ENCODE measurements around the gene GAB3. TPM values are rescaled to one million over a fixed set of nuclear protein-coding genes. Genes with fewer than 3 reads are reported as not detected.
A peak's percentile ranks its signal among the peaks of the same experiment; 100 is the strongest.

The GAB3 gene
- polyA plus RNA-seq, 3 donors = 6.2 to 44.0 (median 9.5) TPM

GRCh38 chrX:154731184-154731583 lies 19.7 kb downstream of the GAB3 start:
- Mint-ChIP-seq H3K27me3 (ENCODE audit: low read depth in 3 of 3) (peaks cover 0 to 2% (median 0%) of the 10 kb centered on the region in 3 donors), H3K27ac (peak overlapping the region in 6 of 7 donors; percentile 37 to 96 (median 88)), H3K4me1 (peaks cover 98% of the 10 kb centered on the region), H3K9me3 (peaks cover 0 to 3% (median 0%) of the 10 kb centered on the region in 7 donors), H3K36me3 (peaks cover 5 to 12% of the 10 kb centered on the region in 2 donors), H3K4me3 (no peak overlapping the region)
- TF ChIP-seq CTCF (IDR thresholded peaks at IDR 0.05) = no peak
- Histone ChIP-seq H3K4me1 (ENCODE audit: control insufficient read depth in 1 of 2, insufficient read depth in 2 of 2, low read length in 2 of 2) (peaks cover 99 to 100% of the 10 kb centered on the region in 2 donors), H3K9me3 (replicated peaks in 1 of 2; ENCODE audit: control insufficient read depth in 1 of 2, insufficient read depth in 1 of 2, low read length in 2 of 2) (no peaks in the 10 kb centered on the region), H2AFZ (ENCODE audit: insufficient read depth, low read depth, low read length, poor library complexity, severe bottlenecking) (no peak overlapping the region), H3K4me3 (replicated peaks in 1 of 3; ENCODE audit: low read depth in 2 of 3, low read length in 3 of 3) (peak overlapping the region in 1 of 3 experiments; percentile 28), H3K27ac (ENCODE audit: low read depth in 1 of 2, low read length in 2 of 2) (peak overlapping the region in 1 of 2 donors; percentile 83), H3K79me2 (ENCODE audit: insufficient read depth, low read length) (peaks cover 86% of the 10 kb centered on the region), H3K9ac (ENCODE audit: insufficient read depth, low read length, poor library complexity, severe bottlenecking) (no peak overlapping the region), H3K36me3 (replicated peaks in 1 of 2; ENCODE audit: control insufficient read depth in 1 of 2, insufficient read depth in 2 of 2, low read length in 2 of 2) (no peaks in the 10 kb centered on the region), H4K20me1 (ENCODE audit: insufficient read depth, low read length) (no peaks in the 10 kb centered on the region), H3K27me3 (ENCODE audit: control insufficient read depth in 2 of 2, insufficient read depth in 2 of 2, low read length in 2 of 2) (no peaks in the 10 kb centered on the region), H3K4me2 (replicated peaks; ENCODE audit: extremely low read depth, low read length, poor library complexity, severe bottlenecking) (no peak overlapping the region)
- intact Hi-C loops (cut with micrococcal nuclease) = no loop called here
- DNase-seq = peak in 2 of 3 donors; percentile 28 to 31
- WGBS (ENCODE audit: insufficient coverage) = 100% methylated on average over 1 of the region's 5 CpGs

- Histone ChIP-seq H3K27ac (ENCODE audit: low read depth in 1 of 2, low read length in 2 of 2) (peak overlapping the region; percentile 53 to 83), H3K9ac (ENCODE audit: insufficient read depth, low read length, poor library complexity, severe bottlenecking) (no peak overlapping the region), H3K79me2 (ENCODE audit: insufficient read depth, low read length) (peaks cover 86% of the 10 kb centered on the region), H3K27me3 (ENCODE audit: control insufficient read depth in 2 of 2, insufficient read depth in 2 of 2, low read length in 2 of 2) (no peaks in the 10 kb centered on the region), H3K4me3 (replicated peaks in 1 of 3; ENCODE audit: low read depth in 2 of 3, low read length in 3 of 3) (peak overlapping the region in 1 of 3 experiments; percentile 28), H3K36me3 (replicated peaks in 1 of 2; ENCODE audit: control insufficient read depth in 1 of 2, insufficient read depth in 2 of 2, low read length in 2 of 2) (no peaks in the 10 kb centered on the region), H3K9me3 (replicated peaks in 1 of 2; ENCODE audit: control insufficient read depth in 1 of 2, insufficient read depth in 1 of 2, low read length in 2 of 2) (no peaks in the 10 kb centered on the region), H2AFZ (ENCODE audit: insufficient read depth, low read depth, low read length, poor library complexity, severe bottlenecking) (no peak overlapping the region), H3K4me2 (replicated peaks; ENCODE audit: extremely low read depth, low read length, poor library complexity, severe bottlenecking) (no peak overlapping the region), H3K4me1 (ENCODE audit: control insufficient read depth in 1 of 2, insufficient read depth in 2 of 2, low read length in 2 of 2) (peaks cover 97 to 100% of the 10 kb centered on the region in 2 donors), H4K20me1 (ENCODE audit: insufficient read depth, low read length) (no peaks in the 10 kb centered on the region)
- no peak for TF ChIP-seq CTCF (IDR thresholded peaks at IDR 0.05)
- H3K27me3 Mint-ChIP-seq (ENCODE audit: low read depth in 3 of 3) = no peaks in the 10 kb centered on the region
- no CpG with 5 or more reads among the region's 6 CpGs for WGBS (ENCODE audit: insufficient coverage)
- no peak for DNase-seq
- H3K9me3 Mint-ChIP-seq = peaks cover 0 to 3% (median 0%) of the 10 kb centered on the region in 7 donors
- peak overlapping the region; percentile 27 to 39 for H3K4me3 Mint-ChIP-seq
- intact Hi-C loops (cut with micrococcal nuclease) = no loop called here
- peaks cover 5 to 14% of the 10 kb centered on the region in 2 donors for H3K36me3 Mint-ChIP-seq
- peak overlapping the region; percentile 43 to 96 (median 83) for H3K27ac Mint-ChIP-seq
- peaks cover 98% of the 10 kb centered on the region for H3K4me1 Mint-ChIP-seq
These were observed 20.5 kb downstream of the GAB3 start for GRCh38 chrX:154730253-154730891.

All from CD14-positive monocyte (primary cell).